Endothelial cell of umbilical vein (primary cell): ENCODE measurements around the gene AGBL4.

Experiments
- CTCF ChIP-seq, 2 donors: IDR thresholded peaks; 1 replicate in 1 of 2; 2 replicates in 1 of 2; pipeline ENCODE4 v1.5.1; 2011; ENCODE audit warnings: low read length in 2 of 2, mild to moderate bottlenecking in 2 of 2, moderate library complexity in 2 of 2, control low read depth in 1 of 2, inconsistent platforms in 1 of 2, low read depth in 1 of 2; ENCODE audit not compliant: insufficient read depth in 1 of 2; ENCODE audit errors: extremely low read depth in 1 of 2
- EZH2 ChIP-seq: IDR thresholded peaks from 2 replicates; pipeline ENCODE4 v1.6.1; 2012; ENCODE audit warnings: borderline replicate concordance, low read depth, mild to moderate bottlenecking, moderate library complexity, low read length, inconsistent platforms; ENCODE audit not compliant: severe bottlenecking
- FOS ChIP-seq: IDR thresholded peaks from 2 replicates; pipeline ENCODE4 v1.6.1; 2011; ENCODE audit warnings: mild to moderate bottlenecking, low read length, moderate library complexity, borderline replicate concordance; ENCODE audit not compliant: insufficient read depth
- GATA2 ChIP-seq: IDR thresholded peaks from 2 replicates; pipeline ENCODE4 v1.7.0; 2011; ENCODE audit warnings: low read depth, mild to moderate bottlenecking, moderate library complexity, mixed read lengths, low read length; ENCODE audit not compliant: insufficient read length, insufficient read depth
- JUN ChIP-seq: IDR thresholded peaks from 2 replicates; pipeline ENCODE4 v1.6.1; 2011; ENCODE audit warnings: borderline replicate concordance, low read depth; ENCODE audit not compliant: insufficient read length, insufficient read depth
- MAX ChIP-seq: IDR thresholded peaks from 2 replicates; pipeline ENCODE4 v1.6.1; 2011; ENCODE audit not compliant: insufficient read depth, insufficient read length
- POLR2A ChIP-seq: IDR thresholded peaks from 2 replicates; pipeline ENCODE4 v1.6.1; 2012; ENCODE audit warnings: low read depth, mild to moderate bottlenecking, control low read depth, low read length
- POLR2AphosphoS5 ChIP-seq: IDR thresholded peaks from 2 replicates; pipeline ENCODE4 v1.6.1; 2012; ENCODE audit warnings: low read depth, mild to moderate bottlenecking, control low read depth, low read length, moderate library complexity; ENCODE audit not compliant: insufficient read depth

- peak in 1 of 2 donors; percentile 13 for TF ChIP-seq CTCF (IDR thresholded peaks at IDR 0.05; ENCODE audit: extremely low read depth in 1 of 2, insufficient read depth in 1 of 2, low read depth in 1 of 2, low read length in 2 of 2)
- no peak for TF ChIP-seq POLR2A
- no peak for TF ChIP-seq EZH2
- no peak for TF ChIP-seq POLR2AphosphoS5
- TF ChIP-seq GATA2, result no peak
- no peak for TF ChIP-seq FOS
- TF ChIP-seq MAX, result no peak
- no peak for TF ChIP-seq JUN
These were observed 1335.5 kb downstream of the AGBL4 start for GRCh38 chr1:48688102-48688760.
